Measurements from ENCODE around the gene DDX39B. TPM values are rescaled to one million over a fixed set of nuclear protein-coding genes. Genes with fewer than 3 reads are reported as not detected.
"Not testable (repeated sequence)": the region's sequence is repeated elsewhere in the genome, so short reads cannot be mapped to it uniquely, and the experiment has no call there.

The DDX39B gene
- total RNA-seq, result 100 to 1,000 TPM; 568 to 572 TPM

- Mint-ChIP-seq H3K27me3 (no peaks in the 10 kb centered on the region), H3K27ac (peak within 1 kb of the TSS; percentile 95), H3K36me3 (ENCODE audit: low read depth) (peaks cover 40% of the 10 kb centered on the region), H3K9me3 (no peaks in the 10 kb centered on the region), H3K4me1 (ENCODE audit: low read depth) (peaks cover 43% of the 10 kb centered on the region), H3K4me3 (peak within 1 kb of the TSS; percentile 81)
- intact Hi-C loops (cut with micrococcal nuclease), result loop anchor here (2.0 to 10.0 kb wide), 3 partner anchors 49 to 193 kb away; partner anchors contain the start of genes C6orf47, CLIC1, CSNK2B and GPANK1
- TF ChIP-seq CTCF (IDR thresholded peaks at IDR 0.05), result no peak
- ChIA-PET POLR2A (interaction anchor here (0.6 to 6.0 kb wide), 51 partner anchors 10 to 1311 kb away, joined by 3 to 97 read pairs (median 4); partner anchors contain the start of genes AIF1, C6orf47, CSNK2B and DXO), CTCF (interaction anchor here (1.0 to 56.2 kb wide), 10 partner anchors 9 to 142 kb away, joined by 5 to 2542 read pairs (median 6); partner anchors contain the start of genes LST1, LTB, NCR3 and TNF)
- ATAC-seq (peak; percentile 79), DNase-seq (peak; percentile 95)
Observed at GRCh38 chr6:31541658-31542521, at the start of gene DDX39B. Gene DDX39B, minus strand, starts transcription at chr6:31542003. Its CDS starts 1,471 bp downstream, at chr6:31540532.

- H3K36me3 Mint-ChIP-seq (ENCODE audit: low read depth), result peaks cover 19% of the 10 kb centered on the region
- H3K27ac Mint-ChIP-seq; DNase-seq; H3K27me3 Mint-ChIP-seq; intact Hi-C loops (cut with micrococcal nuclease); H3K4me3 Mint-ChIP-seq; H3K9me3 Mint-ChIP-seq; ATAC-seq: not testable (repeated sequence)
- ChIA-PET CTCF (interaction anchor here (1.5 to 38.9 kb wide), 2 partner anchors 8 to 29 kb away, joined by 8 to 2542 read pairs; partner anchors contain the start of genes ATP6V1G2, DDX39B, LST1 and LTA), POLR2A (interaction anchor here (1.1 to 34.3 kb wide), 2 partner anchors 20 to 49 kb away, joined by 3 to 1181 read pairs; partner anchors contain the start of genes DDX39B, LST1, LTA and LTB)
- H3K4me1 Mint-ChIP-seq (ENCODE audit: low read depth), result peaks cover 65% of the 10 kb centered on the region
Observed at GRCh38 chr6:31590691-31591090, 48.9 kb upstream of the DDX39B start.

- no peaks in the 10 kb centered on the region for H3K27me3 Mint-ChIP-seq
- POLR2A ChIA-PET, result interaction anchor here (0.7 to 34.3 kb wide), 5 partner anchors 10 to 39 kb away, joined by 3 to 1181 read pairs (median 5); partner anchors contain the start of genes LST1, LTA, LTB and TNF
- CTCF ChIA-PET, result interaction anchor here (38.9 to 56.2 kb wide), 2 partner anchors 3 to 28 kb away, joined by 2542 read pairs; partner anchors contain the start of genes ATP6V1G2, DDX39B, LST1 and LTA
- H3K27ac Mint-ChIP-seq, result peak overlapping the region; percentile 35
- intact Hi-C loops (cut with micrococcal nuclease), result no loop called here
- H3K4me3 Mint-ChIP-seq, result peak overlapping the region; percentile 51
- no peak for DNase-seq
- ATAC-seq, result no peak
- TF ChIP-seq CTCF (IDR thresholded peaks at IDR 0.05), result no peak
- H3K9me3 Mint-ChIP-seq, result no peaks in the 10 kb centered on the region
- H3K4me1 Mint-ChIP-seq (ENCODE audit: low read depth), result peaks cover 70% of the 10 kb centered on the region
- H3K36me3 Mint-ChIP-seq (ENCODE audit: low read depth), result peaks cover 19% of the 10 kb centered on the region
Observed at GRCh38 chr6:31588871-31589650, 47.3 kb upstream of the DDX39B start.

- peak overlapping the region; percentile 76 for H3K4me3 Mint-ChIP-seq
- peaks cover 67% of the 10 kb centered on the region for H3K4me1 Mint-ChIP-seq (ENCODE audit: low read depth)
Observed at GRCh38 chr6:31587791-31588777, 46.3 kb upstream of the DDX39B start.

More at GRCh38 chr6:31587791-31588777, 46.3 kb upstream of the DDX39B start:
- Mint-ChIP-seq H3K27me3 (no peaks in the 10 kb centered on the region), H3K36me3 (ENCODE audit: low read depth) (peaks cover 20% of the 10 kb centered on the region), H3K27ac (peak overlapping the region; percentile 96), H3K9me3 (no peaks in the 10 kb centered on the region)
- POLR2A ChIA-PET, result interaction anchor here (0.5 to 35.7 kb wide), 10 partner anchors 4 to 208 kb away, joined by 3 to 1181 read pairs (median 4); partner anchors contain the start of genes ATP6V1G2, DDX39B, GPANK1 and LST1
- CTCF ChIA-PET, result interaction anchor here (1.4 to 56.2 kb wide), 3 partner anchors 4 to 93 kb away, joined by 3 to 2542 read pairs (median 2542); partner anchors contain the start of genes ATP6V1G2, DDX39B, LST1 and LTA
- intact Hi-C loops (cut with micrococcal nuclease), result no loop called here
- DNase-seq (no peak), ATAC-seq (peak; percentile 13)
- TF ChIP-seq CTCF (IDR thresholded peaks at IDR 0.05), result no peak

Data from activated CD8-positive, alpha-beta T cell treated with anti-CD3 and anti-CD28 coated beads for 36 hours (primary cell).